Measurements from ENCODE around the gene FRY.

FRY gene

DNA sequence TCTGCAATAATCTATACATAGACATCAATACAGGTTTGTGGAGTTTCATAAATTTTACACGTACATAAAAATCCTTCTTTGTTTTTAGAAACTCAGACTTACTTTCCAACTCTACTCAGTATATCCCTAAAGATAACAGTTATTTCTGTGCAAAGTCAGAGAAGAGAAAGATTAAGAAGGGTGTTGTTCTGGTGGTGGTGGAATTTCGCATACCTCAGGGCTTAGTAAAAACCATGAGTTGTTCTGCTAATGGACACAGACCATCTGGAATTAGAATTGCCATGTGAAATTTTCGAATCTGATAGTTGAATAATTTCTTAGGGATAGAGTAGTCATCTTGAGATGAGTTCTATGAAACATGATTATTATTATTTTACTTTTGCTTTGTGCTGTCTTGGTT lies 180.8 kb downstream of the FRY start:
- H3K27me3 ChIP-seq (ENCODE audit: control insufficient read depth, insufficient read depth, low read length), result no peaks in the 10 kb centered on the region
- H3K36me3 ChIP-seq (ENCODE audit: control insufficient read depth, insufficient read depth, low read length), result no peaks in the 10 kb centered on the region
- no peaks in the 10 kb centered on the region for H3K9me3 ChIP-seq (ENCODE audit: control insufficient read depth, insufficient read depth, low read depth, low read length)
- H3K4me1 ChIP-seq (ENCODE audit: control insufficient read depth, insufficient read depth, low read length), result no peaks in the 10 kb centered on the region; the same call in 1 of the 2 replicates
- H3K4me3 ChIP-seq (ENCODE audit: low read depth, low read length), result no peak overlapping the region
- no peak overlapping the region for H3K9ac ChIP-seq (ENCODE audit: low read length)
- H3K27ac ChIP-seq (ENCODE audit: low read depth, low read length), result no peak overlapping the region

DNA sequence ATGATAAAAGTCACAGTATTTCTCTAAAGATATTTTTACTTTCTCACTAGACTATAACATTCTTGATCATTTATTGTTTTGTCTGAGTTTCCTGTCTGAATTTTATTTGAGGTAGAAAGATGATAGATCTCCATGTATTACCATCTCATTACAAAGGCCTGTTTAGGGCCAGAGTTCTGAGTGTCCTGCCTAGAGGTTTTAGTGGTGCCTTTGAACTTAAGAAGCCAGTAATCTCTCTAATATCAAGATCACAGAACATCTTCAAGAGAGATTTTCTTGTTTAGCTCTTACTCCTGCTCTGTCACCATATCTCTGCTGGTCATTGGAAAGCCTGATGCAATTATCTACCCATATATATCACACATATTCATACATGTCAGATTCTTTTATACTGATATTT lies 182.1 kb downstream of the FRY start:
- no peaks in the 10 kb centered on the region; the same call in 1 of the 2 replicates for H3K4me1 ChIP-seq (ENCODE audit: control insufficient read depth, insufficient read depth, low read length)
- no peak overlapping the region for H3K4me3 ChIP-seq (ENCODE audit: low read depth, low read length)
- H3K27ac ChIP-seq (ENCODE audit: low read depth, low read length), result no peak overlapping the region
- H3K27me3 ChIP-seq (ENCODE audit: control insufficient read depth, insufficient read depth, low read length), result no peaks in the 10 kb centered on the region
- no peaks in the 10 kb centered on the region for H3K36me3 ChIP-seq (ENCODE audit: control insufficient read depth, insufficient read depth, low read length)
- H3K9me3 ChIP-seq (ENCODE audit: control insufficient read depth, insufficient read depth, low read depth, low read length), result no peaks in the 10 kb centered on the region
- H3K9ac ChIP-seq (ENCODE audit: low read length), result no peak overlapping the region

DNA sequence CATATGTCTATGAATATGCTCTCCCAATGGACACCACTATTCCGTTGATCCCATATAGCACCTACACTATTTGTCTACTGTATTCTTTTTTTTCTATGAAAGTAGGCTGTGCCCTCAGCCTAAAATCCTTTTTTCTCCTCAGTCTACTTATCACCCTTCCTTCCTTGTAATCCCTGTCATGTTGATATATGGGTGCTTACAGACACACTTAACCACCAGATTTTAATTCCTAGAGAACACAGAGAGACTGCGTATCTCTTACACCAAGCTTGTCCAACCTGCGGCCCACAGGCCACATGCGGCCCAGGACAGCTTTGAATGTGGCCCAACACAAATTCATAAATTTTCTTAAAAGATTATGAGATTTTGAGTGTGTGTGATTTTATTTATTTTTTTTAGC lies 182.5 kb downstream of the FRY start:
- no peak overlapping the region for H3K9ac ChIP-seq (ENCODE audit: low read length)
- no peaks in the 10 kb centered on the region for H3K36me3 ChIP-seq (ENCODE audit: control insufficient read depth, insufficient read depth, low read length)
- H3K9me3 ChIP-seq (ENCODE audit: control insufficient read depth, insufficient read depth, low read depth, low read length), result no peaks in the 10 kb centered on the region
- H3K4me3 ChIP-seq (ENCODE audit: low read depth, low read length), result no peak overlapping the region
- H3K27ac ChIP-seq (ENCODE audit: low read depth, low read length), result no peak overlapping the region
- no peaks in the 10 kb centered on the region; the same call in 1 of the 2 replicates for H3K4me1 ChIP-seq (ENCODE audit: control insufficient read depth, insufficient read depth, low read length)
- no peaks in the 10 kb centered on the region for H3K27me3 ChIP-seq (ENCODE audit: control insufficient read depth, insufficient read depth, low read length)

DNA sequence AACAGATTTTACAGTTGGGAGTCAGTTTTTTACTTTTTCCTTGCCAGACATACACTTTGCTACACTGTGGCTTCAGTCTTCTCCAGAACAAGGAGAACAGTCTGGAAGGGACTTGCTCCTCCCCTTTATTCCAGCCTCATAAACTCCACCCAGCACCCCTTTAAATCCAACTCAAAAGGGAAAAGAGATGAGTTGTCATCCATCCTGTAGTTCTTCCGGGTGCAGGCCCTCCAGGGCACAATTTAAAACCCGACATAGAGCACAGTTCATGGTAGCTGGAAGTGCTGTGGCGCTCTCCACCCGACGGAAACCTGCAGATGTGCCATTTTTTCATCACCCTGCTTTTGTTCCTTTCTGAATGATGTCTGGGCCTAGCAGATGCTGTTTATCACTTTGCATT lies 184.7 kb downstream of the FRY start:
- H3K9me3 ChIP-seq (ENCODE audit: control insufficient read depth, insufficient read depth, low read depth, low read length), result no peaks in the 10 kb centered on the region
- H3K36me3 ChIP-seq (ENCODE audit: control insufficient read depth, insufficient read depth, low read length), result no peaks in the 10 kb centered on the region
- no peak overlapping the region for H3K4me3 ChIP-seq (ENCODE audit: low read depth, low read length)
- H3K9ac ChIP-seq (ENCODE audit: low read length), result no peak overlapping the region
- no peaks in the 10 kb centered on the region; the same call in 1 of the 2 replicates for H3K4me1 ChIP-seq (ENCODE audit: control insufficient read depth, insufficient read depth, low read length)
- H3K27ac ChIP-seq (ENCODE audit: low read depth, low read length), result no peak overlapping the region
- H3K27me3 ChIP-seq (ENCODE audit: control insufficient read depth, insufficient read depth, low read length), result no peaks in the 10 kb centered on the region

DNA sequence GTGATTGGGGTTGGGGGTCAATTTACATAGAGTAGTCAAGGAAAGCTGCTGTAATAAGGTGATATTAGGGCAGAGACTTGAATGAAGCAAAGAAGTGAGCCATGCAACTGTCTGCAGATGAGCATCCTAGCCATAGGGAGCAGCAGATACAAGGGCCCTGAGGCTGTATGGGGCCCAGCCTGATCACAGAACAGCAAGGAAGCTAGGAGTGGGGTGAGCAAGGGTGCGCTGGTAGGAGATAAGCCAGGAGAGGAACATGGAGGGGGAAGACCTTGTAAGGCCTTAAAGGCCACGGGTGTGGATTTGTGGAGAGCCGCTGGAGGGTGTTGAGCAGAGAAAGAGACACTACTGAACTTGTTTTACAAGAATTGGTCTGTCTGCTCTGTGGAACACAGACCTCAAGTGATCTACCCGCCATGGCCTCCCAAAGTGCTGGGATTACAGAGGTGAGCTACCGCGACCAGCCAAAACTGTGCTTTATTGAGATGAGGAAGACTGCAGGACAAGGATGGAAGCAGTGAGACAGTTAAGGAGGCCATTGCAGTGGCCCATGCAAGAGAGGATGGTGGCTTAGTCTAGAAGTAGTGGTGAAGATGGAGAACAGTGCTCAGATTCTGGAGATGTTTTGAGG lies 190.6 kb downstream of the FRY start:
- Histone ChIP-seq H3K9ac (ENCODE audit: low read length) (no peak overlapping the region), H3K27ac (ENCODE audit: low read depth, low read length) (no peak overlapping the region), H3K36me3 (ENCODE audit: control insufficient read depth, insufficient read depth, low read length) (no peaks in the 10 kb centered on the region), H3K4me3 (ENCODE audit: low read depth, low read length) (no peak overlapping the region), H3K4me1 (ENCODE audit: control insufficient read depth, insufficient read depth, low read length) (peaks cover 11% of the 10 kb centered on the region; the same call in 1 of the 2 replicates), H3K9me3 (ENCODE audit: control insufficient read depth, insufficient read depth, low read depth, low read length) (no peaks in the 10 kb centered on the region), H3K27me3 (ENCODE audit: control insufficient read depth, insufficient read depth, low read length) (no peaks in the 10 kb centered on the region)

DNA sequence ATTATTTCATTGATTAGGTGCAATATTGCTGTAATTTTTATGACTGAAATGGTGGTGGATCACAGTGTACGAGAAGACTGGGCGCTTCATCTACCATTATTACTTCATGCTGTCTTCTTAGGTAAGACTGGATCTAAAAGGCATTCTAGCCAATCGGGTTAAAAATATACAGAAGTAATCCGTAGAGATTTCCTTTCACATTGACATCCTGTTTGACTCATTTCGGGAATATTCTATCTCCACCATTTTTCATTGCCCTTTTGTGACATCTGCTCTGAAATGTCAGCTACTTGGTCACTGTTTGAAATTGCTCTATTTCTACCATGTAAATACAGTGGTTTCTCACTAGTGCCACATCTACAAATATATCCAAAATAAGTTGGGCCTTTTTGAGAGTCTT lies 193.3 kb downstream of the FRY start:
- no peak overlapping the region for H3K27ac ChIP-seq (ENCODE audit: low read depth, low read length)
- H3K9ac ChIP-seq (ENCODE audit: low read length), result no peak overlapping the region

DNA sequence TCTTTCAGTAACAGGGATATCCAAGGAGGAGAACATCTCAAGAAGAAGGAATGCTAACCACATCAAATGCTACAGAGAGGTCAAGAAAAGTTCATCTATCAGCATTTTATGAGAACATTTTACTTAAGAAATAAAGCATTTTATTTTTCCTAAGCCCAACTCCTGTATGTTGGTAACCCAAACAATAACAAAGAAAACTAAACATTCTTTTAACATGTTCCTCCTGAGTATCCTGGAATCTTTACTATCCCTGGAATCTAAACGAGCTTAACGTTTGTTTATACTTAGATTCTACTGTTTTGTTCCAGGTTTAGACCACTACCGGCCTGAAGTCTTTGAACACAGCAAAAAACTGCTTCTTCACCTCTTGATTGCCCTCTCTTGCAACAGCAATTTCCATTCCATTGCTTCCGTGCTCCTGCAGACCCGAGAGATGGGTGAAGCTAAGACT lies 193.9 kb downstream of the FRY start:
- H3K9ac ChIP-seq (ENCODE audit: low read length), result no peak overlapping the region
- H3K27ac ChIP-seq (ENCODE audit: low read depth, low read length), result no peak overlapping the region
- peaks cover 11% of the 10 kb centered on the region; the same call in 1 of the 2 replicates for H3K4me1 ChIP-seq (ENCODE audit: control insufficient read depth, insufficient read depth, low read length)
- no peak overlapping the region for H3K4me3 ChIP-seq (ENCODE audit: low read depth, low read length)
- H3K36me3 ChIP-seq (ENCODE audit: control insufficient read depth, insufficient read depth, low read length), result no peaks in the 10 kb centered on the region
- no peaks in the 10 kb centered on the region for H3K9me3 ChIP-seq (ENCODE audit: control insufficient read depth, insufficient read depth, low read depth, low read length)
- H3K27me3 ChIP-seq (ENCODE audit: control insufficient read depth, insufficient read depth, low read length), result no peaks in the 10 kb centered on the region

More for the DNA sequence above, 193.3 kb downstream of the FRY start:
- Histone ChIP-seq H3K4me1 (ENCODE audit: control insufficient read depth, insufficient read depth, low read length) (peaks cover 11% of the 10 kb centered on the region; the same call in 1 of the 2 replicates), H3K36me3 (ENCODE audit: control insufficient read depth, insufficient read depth, low read length) (no peaks in the 10 kb centered on the region), H3K4me3 (ENCODE audit: low read depth, low read length) (no peak overlapping the region), H3K9me3 (ENCODE audit: control insufficient read depth, insufficient read depth, low read depth, low read length) (no peaks in the 10 kb centered on the region), H3K27me3 (ENCODE audit: control insufficient read depth, insufficient read depth, low read length) (no peaks in the 10 kb centered on the region)

DNA sequence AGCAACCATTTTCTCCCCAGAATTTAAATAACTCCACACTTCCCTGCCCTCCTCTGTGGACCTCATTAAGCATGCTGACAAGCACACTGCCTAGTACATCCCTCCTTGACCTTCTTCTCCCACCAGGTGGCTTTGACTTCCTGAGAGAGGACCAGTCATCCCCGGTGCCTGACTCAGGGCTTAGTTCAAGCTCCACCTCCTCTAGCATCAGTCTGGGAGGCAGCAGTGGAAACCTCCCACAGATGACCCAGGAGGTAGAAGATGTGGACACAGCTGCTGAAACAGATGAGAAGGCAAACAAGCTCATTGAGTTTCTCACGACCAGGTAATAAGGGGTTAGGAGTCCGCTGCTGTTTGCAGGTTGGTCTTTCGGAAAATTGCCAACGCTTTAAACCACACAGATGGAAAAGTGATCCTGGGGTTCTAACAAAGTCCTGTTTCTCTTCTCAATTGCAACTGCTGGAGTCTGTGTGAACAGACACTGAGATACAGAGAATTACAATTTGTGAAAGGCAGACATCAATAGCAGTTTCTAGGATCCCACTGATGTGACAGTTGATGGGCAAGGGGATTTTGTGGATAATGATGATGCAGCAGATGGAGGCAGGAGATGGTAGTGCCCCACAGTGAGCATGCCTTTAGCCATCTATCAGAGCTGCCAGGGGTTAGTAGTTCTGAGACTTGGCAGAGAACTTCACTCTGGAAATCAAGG lies 196.9 kb downstream of the FRY start:
- no peak overlapping the region for H3K9ac ChIP-seq (ENCODE audit: low read length)
- no peaks in the 10 kb centered on the region for H3K9me3 ChIP-seq (ENCODE audit: control insufficient read depth, insufficient read depth, low read depth, low read length)
- H3K4me3 ChIP-seq (ENCODE audit: low read depth, low read length), result no peak overlapping the region
- H3K27ac ChIP-seq (ENCODE audit: low read depth, low read length), result no peak overlapping the region
- H3K27me3 ChIP-seq (ENCODE audit: control insufficient read depth, insufficient read depth, low read length), result no peaks in the 10 kb centered on the region
- peaks cover 11% of the 10 kb centered on the region; the same call in 1 of the 2 replicates for H3K4me1 ChIP-seq (ENCODE audit: control insufficient read depth, insufficient read depth, low read length)
- no peaks in the 10 kb centered on the region for H3K36me3 ChIP-seq (ENCODE audit: control insufficient read depth, insufficient read depth, low read length)

DNA sequence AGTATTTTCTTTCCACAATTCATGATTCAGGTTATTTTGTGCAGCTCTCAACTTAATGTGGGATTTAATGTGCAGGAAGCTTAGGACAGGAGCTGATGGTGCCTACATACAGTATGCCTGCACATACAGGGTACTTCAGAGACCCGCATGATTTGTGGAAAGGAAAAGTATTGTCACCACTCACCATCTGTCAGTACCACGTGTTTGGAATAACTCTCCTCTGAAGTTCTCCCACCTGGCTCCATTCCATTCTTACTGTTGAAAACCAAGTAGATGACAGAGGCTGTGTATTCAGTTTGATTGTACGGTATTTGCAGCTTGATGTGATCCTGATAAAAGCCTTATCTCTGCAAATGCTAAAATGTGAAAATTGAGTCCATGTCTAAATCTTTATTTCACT lies 197.9 kb downstream of the FRY start:
- Histone ChIP-seq H3K27me3 (ENCODE audit: control insufficient read depth, insufficient read depth, low read length) (no peaks in the 10 kb centered on the region), H3K4me1 (ENCODE audit: control insufficient read depth, insufficient read depth, low read length) (peaks cover 11% of the 10 kb centered on the region; the same call in 1 of the 2 replicates), H3K36me3 (ENCODE audit: control insufficient read depth, insufficient read depth, low read length) (no peaks in the 10 kb centered on the region), H3K9me3 (ENCODE audit: control insufficient read depth, insufficient read depth, low read depth, low read length) (no peaks in the 10 kb centered on the region), H3K4me3 (ENCODE audit: low read depth, low read length) (no peak overlapping the region), H3K27ac (ENCODE audit: low read depth, low read length) (no peak overlapping the region), H3K9ac (ENCODE audit: low read length) (no peak overlapping the region)

DNA sequence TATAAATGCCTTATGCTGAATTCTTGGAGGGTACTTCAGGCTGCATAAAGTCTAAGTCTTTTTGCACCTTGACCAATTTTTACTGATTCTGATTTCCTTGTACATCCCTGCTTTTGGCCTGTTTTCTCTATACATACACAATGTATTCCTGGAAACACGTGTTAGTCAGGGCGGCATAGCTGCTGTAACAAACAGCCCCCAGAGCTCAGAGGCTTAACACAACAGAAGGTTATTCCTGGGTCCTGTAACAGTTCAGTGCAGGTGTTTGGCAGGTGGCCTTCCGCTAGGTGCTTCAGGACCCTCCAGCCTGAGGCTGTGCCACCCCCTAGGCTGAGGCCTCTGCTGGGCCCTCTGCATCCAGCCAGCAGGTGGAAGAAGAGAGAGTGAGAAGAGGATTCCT lies 200.7 kb downstream of the FRY start:
- H3K27me3 ChIP-seq (ENCODE audit: control insufficient read depth, insufficient read depth, low read length), result no peaks in the 10 kb centered on the region
- H3K9ac ChIP-seq (ENCODE audit: low read length), result no peak overlapping the region
- H3K4me1 ChIP-seq (ENCODE audit: control insufficient read depth, insufficient read depth, low read length), result no peaks in the 10 kb centered on the region
- H3K27ac ChIP-seq (ENCODE audit: low read depth, low read length), result no peak overlapping the region
- no peaks in the 10 kb centered on the region for H3K9me3 ChIP-seq (ENCODE audit: control insufficient read depth, insufficient read depth, low read depth, low read length)
- no peaks in the 10 kb centered on the region for H3K36me3 ChIP-seq (ENCODE audit: control insufficient read depth, insufficient read depth, low read length)
- H3K4me3 ChIP-seq (ENCODE audit: low read depth, low read length), result no peak overlapping the region

DNA sequence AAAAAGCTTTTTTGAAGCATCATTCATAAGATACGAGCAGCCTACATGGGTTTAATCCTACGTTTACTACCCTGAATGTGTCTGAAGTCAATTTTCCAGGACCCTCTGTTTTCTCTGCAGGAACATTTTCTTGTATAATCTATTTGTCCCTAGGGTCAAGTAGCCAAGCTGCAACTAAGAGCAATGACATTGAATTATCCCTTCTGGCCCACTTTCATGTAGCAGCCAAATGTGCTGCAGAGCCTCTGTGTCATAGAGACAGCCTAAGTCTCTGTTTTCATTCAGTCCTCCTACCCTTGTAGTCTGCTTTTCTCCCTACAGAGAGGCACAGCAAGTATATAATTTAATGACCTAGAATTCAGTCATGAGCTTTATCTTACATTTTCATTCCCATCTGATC lies 201.5 kb downstream of the FRY start:
- Histone ChIP-seq H3K36me3 (ENCODE audit: control insufficient read depth, insufficient read depth, low read length) (no peaks in the 10 kb centered on the region), H3K9me3 (ENCODE audit: control insufficient read depth, insufficient read depth, low read depth, low read length) (no peaks in the 10 kb centered on the region), H3K9ac (ENCODE audit: low read length) (no peak overlapping the region), H3K4me1 (ENCODE audit: control insufficient read depth, insufficient read depth, low read length) (no peaks in the 10 kb centered on the region), H3K27ac (ENCODE audit: low read depth, low read length) (no peak overlapping the region), H3K27me3 (ENCODE audit: control insufficient read depth, insufficient read depth, low read length) (no peaks in the 10 kb centered on the region), H3K4me3 (ENCODE audit: low read depth, low read length) (no peak overlapping the region)
